HG03159 (cell line): Measurements from ENCODE around the gene IL20RB.
"Not testable (repeated sequence)": the region's sequence is repeated elsewhere in the genome, so short reads cannot be mapped to it uniquely, and the experiment has no call there.

ENCODE experiments used
- ATAC-seq: cut with Tn5 transposase; IDR thresholded peaks from one replicate; pipeline ENCODE4 v1.9.1; 2021; ENCODE audit warnings: mild to moderate bottlenecking, moderate library complexity; ENCODE audit not compliant: unreplicated experiment

Gene IL20RB

DNA sequence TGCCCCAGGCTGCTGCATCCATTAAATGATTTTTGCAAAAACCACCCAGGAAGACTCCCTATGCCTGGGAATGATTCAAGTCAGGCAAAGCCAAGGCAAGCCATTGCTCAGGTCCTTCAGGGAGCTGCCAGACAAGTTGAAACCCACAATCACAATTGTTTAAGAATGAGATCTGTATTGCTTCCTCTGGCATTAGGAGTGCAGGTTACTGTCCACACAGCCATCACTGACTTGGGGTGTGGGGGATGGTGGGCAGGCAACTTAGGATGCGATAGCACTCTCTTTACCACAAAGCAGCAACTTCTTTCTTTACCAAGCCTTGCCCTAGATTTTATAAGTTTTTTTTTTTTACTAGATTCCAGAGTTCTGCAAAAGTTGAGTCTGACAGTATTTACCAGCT lies 15.0 kb upstream of the IL20RB start:
- ATAC-seq = no peak

DNA sequence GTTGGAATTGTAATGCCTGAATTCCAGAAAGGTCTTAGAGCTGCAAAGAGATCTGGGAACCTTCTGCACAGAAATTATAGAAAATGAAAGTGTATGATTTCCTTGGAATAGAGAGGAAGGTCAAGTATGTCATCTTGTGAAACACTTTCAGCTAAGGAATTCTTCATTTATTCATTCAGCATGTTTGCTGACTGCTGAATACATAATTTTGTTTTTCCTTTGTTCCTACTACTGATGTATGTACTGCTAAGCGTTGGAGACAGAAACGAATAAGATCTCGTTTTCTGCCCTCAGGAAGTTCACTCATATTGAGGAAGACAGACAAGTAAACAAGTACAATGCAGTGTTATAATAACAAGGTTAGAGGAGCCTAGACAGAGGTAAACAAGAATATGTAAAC lies 14.3 kb upstream of the IL20RB start:
- no peak for ATAC-seq

DNA sequence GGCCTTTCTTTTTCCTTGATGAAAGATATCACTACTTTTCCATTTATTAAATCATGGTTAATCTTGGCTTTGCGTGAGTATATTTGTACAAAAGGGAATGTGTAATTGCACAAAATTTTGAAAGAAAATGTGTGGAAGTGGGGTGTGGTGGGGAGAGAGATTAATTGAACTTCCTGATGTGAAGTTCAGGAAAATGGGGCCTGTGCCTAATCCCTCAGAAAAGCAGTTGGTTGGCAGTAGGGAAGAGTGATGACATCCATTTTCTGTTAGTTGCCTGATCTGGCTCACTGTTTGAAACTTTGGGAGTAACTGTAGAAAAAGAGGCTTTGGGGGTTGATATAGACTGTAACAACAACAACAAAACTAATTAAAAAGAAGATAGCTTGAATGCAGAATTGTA lies 10.8 kb upstream of the IL20RB start:
- no peak for ATAC-seq

DNA sequence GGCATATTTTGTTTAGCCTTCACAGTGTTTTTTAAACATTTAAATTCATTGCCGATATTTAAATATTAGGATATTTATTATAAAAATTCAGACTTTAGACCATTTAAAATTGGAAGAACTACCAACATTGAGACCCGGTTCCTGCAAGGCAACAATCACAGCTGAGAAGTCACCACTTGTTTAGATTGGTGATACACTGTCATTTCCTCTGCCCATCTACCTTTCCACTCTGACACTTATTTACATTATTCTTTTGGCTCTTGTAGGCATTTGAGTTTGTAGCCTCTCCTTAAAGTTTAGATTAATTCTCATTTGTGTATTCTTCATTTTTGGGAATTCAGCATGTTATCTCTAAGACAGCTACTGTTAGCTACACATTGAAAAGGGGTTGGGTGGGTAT lies 10.3 kb upstream of the IL20RB start:
- no peak for ATAC-seq

DNA sequence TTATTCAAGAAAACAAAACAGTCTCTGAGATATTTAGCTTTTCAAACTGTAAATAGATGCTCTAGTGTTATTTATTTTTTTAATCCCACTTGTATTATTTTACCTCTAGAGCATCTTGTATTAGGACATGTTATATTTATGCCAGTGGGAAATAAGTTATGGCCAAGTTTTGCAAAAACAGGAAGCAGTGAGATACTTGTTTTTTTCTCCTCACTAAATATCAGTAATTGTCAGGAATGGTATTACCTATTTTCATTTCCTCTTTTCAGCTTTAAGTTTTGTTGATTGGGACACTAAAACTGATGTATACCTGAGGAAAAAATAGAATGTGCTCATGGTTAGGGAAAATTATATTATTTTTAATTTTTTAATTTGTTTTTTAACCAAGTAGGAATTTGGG lies 8.6 kb upstream of the IL20RB start:
- no peak for ATAC-seq

DNA sequence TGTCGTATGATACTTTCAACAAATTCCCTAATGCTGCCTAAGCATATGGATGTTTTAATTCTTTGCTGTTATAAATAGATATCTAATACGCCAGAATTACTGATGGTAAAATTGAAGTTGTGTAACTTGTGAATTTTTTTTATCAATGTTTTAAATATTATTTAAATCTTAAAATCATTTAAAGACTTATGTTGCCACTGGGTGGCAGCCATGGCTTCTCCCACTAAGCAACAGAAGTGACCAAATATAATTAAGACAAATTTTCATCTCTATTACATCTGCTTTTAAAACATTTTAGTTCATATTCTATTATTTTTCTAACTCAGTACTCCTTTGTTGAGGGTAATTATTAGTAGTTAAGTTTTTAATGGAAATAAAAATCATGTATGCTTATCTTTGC lies 8.1 kb upstream of the IL20RB start:
- no peak for ATAC-seq

DNA sequence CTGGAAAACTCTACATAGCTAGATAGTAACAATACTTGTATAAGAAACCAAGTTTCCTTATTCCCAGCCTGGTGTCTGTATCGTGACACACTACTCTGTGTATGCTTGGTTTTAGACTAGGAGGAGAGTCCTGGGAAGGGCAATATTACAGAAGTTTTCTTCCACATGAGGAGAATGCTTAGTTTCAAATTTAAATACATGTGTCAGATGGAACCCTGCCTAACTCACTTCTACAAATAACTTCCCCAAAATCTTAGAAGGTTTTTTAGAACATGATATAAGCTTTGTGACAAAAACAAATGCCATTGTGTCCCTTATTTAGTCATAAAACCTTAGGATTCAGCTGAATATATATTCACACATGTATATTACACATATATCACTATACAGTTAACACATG lies 7.2 kb upstream of the IL20RB start:
- no peak for ATAC-seq

DNA sequence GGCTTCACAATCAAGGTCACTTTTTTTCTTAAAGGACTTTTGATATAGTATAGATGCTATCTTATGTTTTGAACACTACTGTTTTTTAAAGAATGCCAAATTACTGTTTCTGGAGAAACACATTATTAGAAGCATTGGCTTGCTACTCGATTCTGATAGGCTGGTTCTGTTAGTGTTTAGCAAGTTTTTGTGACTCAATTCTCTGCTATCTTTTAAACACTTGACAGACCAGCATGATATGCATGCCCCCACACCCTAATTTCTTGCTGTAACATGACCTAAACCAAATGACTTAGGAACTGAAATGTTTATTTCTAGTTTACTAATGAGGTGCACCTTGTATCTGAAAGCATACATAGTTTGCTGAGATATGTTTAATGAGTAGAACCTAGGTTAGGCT lies 5.5 kb upstream of the IL20RB start:
- no peak for ATAC-seq

DNA sequence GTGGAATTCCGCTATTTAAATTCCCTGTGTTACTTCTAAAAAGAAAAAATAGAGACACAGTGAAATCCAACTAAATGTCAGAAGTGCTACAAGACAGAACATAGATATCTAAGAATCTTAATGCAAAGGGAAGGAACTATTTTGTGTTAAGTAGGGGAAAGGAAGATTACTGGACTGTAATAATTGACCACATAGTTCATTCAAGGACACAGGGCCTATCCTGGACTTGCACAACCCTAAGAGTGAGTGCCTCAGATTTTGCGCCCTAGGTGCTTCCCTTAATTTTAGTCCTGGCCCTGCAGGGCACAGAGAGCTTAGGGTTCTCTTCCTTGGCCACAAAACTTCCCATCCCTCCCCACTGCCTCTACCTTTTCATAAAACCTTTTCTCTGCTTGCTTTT lies 3.5 kb upstream of the IL20RB start:
- no peak for ATAC-seq

DNA sequence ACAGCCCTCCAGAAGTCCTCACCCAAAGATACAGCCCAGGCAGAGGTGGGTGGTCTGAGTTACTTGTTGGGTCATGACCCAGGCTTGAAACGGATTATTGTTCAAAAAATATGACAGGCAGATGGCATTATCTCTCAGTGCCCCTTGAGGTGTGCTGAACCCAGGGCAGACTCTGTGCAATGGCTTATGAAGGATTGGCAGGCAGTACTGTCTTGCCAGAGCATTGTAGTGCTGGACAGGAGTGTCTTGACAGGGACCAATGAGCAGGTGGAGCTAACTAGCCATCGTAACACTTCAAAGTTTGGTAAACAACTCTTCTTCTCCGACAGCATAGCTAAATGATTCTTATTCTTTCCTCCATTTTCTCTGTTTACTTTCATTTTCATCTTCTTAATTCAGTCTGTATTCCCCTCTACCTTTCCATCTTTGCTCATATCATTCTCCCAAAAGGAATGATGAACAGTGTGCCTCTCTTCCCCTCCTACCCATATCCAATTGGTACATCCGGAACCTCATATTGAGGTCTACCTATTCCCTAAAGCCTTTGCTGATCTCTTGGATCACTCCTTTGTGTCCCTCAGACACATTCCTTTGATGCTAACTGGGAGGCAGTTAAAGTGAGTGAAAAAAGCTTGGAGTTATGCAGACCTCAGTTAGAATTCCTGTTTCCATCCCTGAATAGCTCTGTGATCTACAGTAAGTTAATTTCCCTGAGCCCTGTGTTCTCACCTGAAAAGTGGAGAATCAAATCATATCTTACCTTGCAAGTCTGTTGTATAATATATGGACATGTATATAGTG lies 2.6 kb upstream of the IL20RB start:
- no peak for ATAC-seq

DNA sequence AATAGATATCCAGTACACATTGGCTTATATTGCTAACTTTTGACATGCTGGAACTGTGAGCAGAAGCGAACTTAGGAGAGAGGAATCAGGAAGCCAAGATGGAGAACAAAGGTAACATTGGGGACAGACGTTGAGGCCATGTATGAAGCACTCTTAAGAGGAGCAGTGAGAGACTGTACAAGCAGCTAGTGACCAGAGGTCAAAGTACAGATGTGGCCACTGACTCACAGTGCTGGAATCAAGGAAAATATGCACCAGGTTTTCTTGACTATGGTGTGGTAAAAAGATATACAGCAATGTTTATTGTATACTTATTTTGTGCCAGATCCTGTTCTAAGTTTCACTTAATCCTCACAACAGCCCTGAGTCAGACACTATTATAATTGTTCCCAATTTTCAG lies 2.0 kb upstream of the IL20RB start:
- no peak for ATAC-seq

DNA sequence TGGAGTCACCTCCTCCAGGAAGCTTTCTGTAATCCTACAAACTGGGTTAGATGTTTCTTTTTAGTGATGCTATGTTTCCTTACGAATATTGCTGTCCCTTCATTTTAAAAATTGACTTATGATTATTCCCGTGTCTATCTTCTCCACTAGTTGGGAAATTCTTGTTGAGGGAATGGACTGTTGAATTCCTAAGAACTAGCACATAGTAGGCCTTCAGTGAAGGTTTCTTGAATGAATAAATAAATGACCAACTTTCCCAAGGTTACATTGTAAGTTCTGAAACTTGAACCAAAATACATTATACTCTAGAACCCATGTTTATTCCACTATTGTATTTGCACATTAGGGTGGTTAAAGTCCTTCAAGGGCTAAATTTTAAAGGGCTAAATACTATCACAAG lies 812 bp upstream of the IL20RB start:
- ATAC-seq = no peak

DNA sequence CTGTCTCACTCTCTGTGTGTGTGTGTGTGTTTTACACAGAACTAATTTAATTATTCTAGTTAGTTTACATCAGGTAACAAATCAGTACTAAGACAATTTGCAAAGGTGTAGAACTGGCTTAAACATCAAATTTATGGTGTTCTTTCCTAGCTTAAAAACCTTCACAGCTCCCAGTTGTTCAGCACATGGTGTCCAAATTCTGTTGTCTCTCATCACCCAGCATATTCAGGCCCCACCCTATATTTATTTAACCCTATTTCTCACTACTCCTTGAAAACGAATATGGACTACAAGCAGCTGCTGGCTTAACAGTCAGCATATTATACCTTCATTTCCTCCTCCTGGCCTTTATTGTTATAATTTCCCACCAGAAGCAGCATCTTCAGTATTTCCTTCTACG lies 1.2 kb downstream of the IL20RB start:
- no peak for ATAC-seq

DNA sequence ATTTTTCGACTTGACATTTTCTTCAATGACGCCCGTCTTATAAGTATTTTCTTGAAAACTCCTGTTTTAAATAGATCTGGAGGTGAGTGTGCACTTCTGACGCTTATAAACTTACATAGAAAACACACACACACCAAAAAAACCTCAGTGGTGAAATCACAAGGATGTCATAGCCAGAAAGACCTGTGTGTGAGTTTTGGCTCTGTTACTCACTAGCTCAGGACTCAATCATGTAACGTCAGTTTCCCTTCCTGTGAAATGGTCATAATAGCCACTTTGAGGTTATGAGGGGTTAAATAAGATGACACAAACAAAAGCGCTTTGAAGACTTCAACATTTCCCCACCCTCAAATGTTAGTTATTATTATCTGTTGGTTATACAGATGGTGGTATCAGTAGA lies 1.8 kb downstream of the IL20RB start:
- no peak for ATAC-seq

DNA sequence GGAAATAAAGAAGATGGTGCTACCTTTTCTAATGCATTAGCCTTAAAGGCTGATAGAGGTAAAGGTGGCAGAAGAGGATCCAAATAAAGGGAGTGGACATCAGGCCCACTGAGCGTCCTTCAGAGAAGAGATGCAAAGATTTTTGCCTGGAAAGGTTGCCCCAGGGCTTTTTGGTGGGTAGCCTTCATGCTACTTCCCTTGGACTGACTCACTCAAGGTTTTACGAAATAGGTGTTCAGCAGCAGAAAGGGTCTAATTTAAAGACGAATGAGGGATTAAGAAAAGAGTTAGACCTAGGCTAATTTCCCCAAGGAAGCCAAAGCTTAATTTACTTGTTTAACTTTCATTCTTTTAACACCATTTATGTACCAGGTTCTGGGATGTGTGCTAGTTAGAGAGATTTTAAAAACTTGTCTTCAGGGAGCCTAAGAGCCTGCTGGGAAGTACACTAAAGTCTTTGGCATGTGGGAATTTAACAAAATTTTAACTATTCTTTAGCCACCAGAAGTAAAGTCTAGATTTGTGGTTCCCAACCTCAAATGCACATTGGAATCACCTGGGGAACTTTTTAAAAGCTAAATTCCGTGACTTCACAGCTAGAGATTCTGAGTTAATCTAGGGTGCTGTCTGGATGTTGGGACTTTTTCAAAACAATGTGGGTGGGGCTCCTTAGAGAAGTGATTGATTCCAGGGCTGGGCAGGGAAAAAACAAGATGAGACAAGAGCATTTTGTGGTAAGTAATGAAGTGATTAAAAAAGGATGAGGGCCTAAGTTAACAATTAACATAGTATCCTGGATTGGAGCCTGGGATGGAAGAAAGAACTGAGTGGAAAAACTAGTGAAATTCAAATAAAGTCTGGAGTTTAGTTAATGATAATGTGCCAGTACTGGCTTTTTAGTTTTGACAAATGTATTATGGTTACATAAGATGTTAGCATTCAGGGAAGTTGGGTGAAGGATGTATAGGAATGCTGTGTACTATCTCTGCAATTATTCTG lies 3.4 kb downstream of the IL20RB start:
- no peak for ATAC-seq

DNA sequence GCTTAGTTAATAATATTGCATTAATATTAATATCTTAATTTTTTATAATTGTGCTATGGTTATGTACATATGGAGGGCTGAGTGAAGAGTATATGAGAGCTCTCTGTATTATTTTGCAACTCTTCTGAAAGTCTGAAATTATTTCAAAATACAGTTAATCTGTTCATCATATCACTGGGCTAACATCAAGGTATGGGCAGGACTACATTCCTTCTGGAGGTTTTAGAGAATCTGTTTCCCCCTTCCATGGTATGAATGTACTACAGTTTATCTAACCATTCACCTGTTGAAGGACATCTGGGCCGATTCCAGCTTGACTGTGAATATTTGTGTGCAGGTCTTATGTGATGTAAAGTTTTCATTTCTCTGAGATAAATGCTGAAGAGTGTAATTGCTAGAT lies 5.1 kb downstream of the IL20RB start:
- ATAC-seq = no peak

DNA sequence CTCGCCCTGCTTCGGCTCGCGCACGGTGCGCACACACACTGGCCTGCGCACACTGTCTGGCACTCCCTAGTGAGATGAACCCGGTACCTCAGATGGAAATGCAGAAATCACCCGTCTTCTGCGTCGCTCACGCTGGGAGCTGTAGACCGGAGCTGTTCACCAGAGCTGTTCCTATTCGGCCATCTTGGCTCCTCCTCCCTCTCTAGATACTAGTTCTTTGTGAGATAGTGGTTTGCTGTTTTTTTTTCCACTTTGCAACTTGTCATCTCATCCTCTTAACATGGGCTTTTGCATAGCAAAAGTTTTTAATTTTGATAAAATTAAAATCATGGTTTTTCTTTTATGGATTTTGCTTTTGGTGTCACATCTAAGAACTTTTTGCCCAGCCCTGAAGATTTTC lies 11.8 kb downstream of the IL20RB start:
- ATAC-seq = not testable (repeated sequence)

DNA sequence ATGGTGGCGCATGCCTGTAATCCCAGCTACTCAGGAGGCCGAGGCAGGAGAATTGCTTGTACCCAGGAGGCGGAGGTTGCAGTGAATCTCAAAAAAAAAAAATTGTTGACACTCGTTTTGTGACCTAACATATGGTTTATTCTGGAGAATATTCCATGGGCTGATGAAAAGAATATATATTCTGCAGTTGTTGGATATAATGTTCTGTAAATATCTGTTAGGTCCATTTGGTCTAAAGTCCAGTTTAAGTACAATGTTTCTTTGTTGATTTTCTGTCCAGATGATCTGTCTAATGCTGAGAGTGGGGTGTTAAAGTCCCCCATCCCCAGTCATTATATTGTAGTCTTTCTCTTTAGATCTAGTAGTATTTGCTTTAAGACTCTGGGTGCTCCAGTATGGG lies 15.6 kb downstream of the IL20RB start:
- no peak for ATAC-seq

DNA sequence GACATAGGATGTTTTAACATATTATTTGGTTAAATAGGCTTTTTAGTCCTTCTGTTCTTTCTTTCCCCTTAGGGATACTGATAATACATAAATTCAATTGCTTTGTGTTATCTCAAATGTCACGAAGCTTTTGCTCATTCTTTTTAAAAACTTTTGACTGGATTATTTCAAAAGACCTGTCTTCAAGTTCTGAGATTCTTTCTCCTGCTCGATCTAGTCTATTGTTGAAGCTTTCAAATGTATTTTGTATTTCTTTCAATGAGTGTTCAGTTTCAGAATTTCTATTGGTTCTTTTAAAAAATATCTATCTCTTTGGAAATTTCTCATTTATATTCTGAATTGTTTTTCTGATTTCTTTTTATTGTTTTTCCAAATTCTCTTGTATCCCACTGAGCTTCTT lies 16.9 kb downstream of the IL20RB start:
- ATAC-seq = no peak

DNA sequence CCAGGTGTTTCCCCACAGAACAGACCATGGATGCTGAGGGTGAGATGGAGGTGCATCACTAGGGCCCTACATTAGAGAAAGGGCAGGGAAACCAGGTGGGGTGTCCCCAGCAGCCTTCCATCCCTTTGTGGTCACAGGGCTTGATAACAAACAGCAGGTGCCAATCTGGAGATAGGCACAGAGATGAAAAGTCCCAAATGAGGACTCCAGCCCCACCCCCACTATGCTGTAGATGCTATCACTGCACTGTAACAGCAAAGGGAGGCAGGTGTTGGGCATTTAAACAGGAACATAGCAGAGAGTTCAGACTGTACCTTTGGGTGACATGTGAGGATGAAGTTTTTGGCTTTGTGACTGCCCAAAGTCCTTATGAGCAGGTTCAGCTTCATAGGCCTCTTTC lies 21.4 kb downstream of the IL20RB start:
- ATAC-seq = no peak

DNA sequence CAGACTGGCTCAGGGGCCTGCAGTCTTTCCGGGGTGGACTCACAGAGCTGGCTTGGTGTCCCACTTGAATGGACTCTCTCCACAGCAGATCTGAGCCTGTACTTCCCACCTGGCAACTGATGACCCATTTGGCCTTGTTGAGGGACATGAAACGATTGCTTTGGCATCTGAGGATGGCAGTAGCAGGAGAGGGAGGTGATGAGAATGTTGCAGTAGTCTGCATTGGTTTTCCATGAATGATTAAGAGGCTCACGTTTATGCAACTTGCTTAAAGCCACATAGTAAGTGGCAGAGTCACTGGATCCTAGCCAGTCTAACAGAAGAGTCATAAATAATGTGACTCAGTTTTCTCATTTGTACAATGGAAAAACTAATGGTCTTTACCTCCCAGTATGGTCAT lies 21.9 kb downstream of the IL20RB start:
- no peak for ATAC-seq

DNA sequence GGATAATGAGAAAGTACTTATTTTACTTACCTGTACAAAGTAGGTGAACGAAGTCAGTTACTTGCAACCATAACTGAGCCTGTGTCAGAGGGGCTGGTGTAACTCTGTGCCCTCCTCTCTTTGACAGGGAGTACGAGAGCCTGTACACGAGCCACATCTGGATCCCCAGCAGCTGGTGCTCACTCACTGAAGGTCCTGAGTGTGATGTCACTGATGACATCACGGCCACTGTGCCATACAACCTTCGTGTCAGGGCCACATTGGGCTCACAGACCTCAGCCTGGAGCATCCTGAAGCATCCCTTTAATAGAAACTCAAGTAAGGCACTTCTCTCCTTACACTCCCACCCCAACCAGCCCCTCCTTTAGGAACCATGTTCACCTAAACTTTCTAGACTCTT lies 24.2 kb downstream of the IL20RB start:
- no peak for ATAC-seq
